Subcutaneous abdominal adipose tissue (tissue), 5 donors: ENCODE results near the gene PKNOX1.
"Not testable (repeated sequence)": the region's sequence is repeated elsewhere in the genome, so short reads cannot be mapped to it uniquely, and the experiment has no call there.

Source experiments
- H3K27ac ChIP-seq: one replicate; pipeline ENCODE4 v1.7.0; 2013; ENCODE audit warnings: low read depth, mild to moderate bottlenecking, inconsistent platforms, low read length, moderate library complexity
- H3K27me3 ChIP-seq, 5 donors: one replicate each; pipeline ENCODE4 v1.7.0; 2013; ENCODE audit warnings: low read length in 5 of 5, inconsistent platforms in 1 of 5; ENCODE audit not compliant: control insufficient read depth in 5 of 5, insufficient read depth in 4 of 5
- H3K36me3 ChIP-seq, 5 donors: one replicate each; pipeline ENCODE4 v1.7.0; 2013; ENCODE audit warnings: low read length in 5 of 5; ENCODE audit not compliant: control insufficient read depth in 5 of 5, insufficient read depth in 5 of 5
- H3K4me1 ChIP-seq, 5 donors: one replicate each; pipeline ENCODE4 v1.7.0; 2013; ENCODE audit warnings: low read length in 5 of 5, mild to moderate bottlenecking in 3 of 5, moderate library complexity in 1 of 5; ENCODE audit not compliant: control insufficient read depth in 5 of 5, insufficient read depth in 5 of 5
- H3K4me3 ChIP-seq, 5 donors: one replicate each; pipeline ENCODE4 v1.7.0; 2013; ENCODE audit warnings: low read length in 5 of 5, low read depth in 1 of 5
- H3K9ac ChIP-seq, 5 donors: one replicate each; pipeline ENCODE4 v1.7.0; 2013; ENCODE audit warnings: low read length in 5 of 5, mild to moderate bottlenecking in 4 of 5, moderate library complexity in 3 of 5
- H3K9me3 ChIP-seq, 5 donors: one replicate each; pipeline ENCODE4 v1.7.0; 2013; ENCODE audit warnings: low read length in 5 of 5; ENCODE audit not compliant: control insufficient read depth in 5 of 5
- donor health status: healthy.
- donor health status: healthy.
- donor health status: healthy.
- donor health status: healthy.
- donor health status: healthy.

The PKNOX1 gene

DNA sequence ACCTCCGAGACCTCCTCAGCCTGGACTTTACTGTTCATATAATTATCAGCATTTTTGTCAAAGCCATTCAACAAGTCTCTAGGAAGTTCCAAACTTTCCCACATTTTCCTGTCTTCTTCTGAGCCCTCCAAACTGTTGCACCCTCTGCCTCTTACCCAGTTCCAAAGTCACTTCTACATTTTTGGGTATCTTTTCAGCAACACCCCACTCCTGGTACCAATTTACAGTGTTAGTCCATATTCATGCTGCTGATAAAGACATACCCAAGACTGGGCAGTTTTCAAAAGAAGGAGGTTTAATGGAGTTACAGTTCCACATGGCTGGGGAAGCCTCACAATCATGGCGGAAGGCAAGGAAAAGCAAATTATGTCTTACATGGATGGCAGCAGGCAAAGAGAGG is 25.7 kb downstream of the PKNOX1 start:
- H3K4me3 ChIP-seq, H3K4me1 ChIP-seq, H3K27me3 ChIP-seq, H3K27ac ChIP-seq, H3K9ac ChIP-seq, H3K36me3 ChIP-seq, H3K9me3 ChIP-seq: not testable (repeated sequence)

GRCh38 chr21:43001316-43001715 is 27.0 kb downstream of the PKNOX1 start:
- Histone ChIP-seq H3K9ac (no peak overlapping the region), H3K27me3 (no peaks in the 10 kb centered on the region), H3K27ac (no peak overlapping the region), H3K36me3 (peaks cover 4 to 17% (median 14%) of the 10 kb centered on the region in 5 donors), H3K9me3 (peaks cover 0 to 4% (median 0%) of the 10 kb centered on the region in 5 donors), H3K4me3 (no peak overlapping the region), H3K4me1 (peaks cover 0 to 6% (median 4%) of the 10 kb centered on the region in 5 donors)

DNA sequence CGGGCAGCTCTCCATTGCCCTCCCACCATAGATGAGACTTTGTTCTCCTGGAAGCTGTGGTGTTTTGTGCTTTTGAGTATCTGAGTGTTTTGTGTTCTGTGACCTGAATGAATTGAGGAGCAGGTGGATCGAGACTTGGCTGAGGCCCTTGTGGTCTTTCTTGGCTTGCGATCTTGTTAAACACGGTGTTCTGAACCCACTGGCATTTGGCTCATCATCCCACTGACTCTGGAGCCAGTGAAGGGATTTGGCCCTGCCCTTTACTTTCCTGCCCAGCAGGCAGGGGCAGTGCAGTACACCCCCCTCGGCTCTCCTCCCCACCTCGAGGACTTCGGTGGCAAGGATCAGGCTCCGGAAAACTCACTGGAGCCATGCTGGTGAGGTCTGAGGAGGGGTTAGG is 30.6 kb downstream of the PKNOX1 start:
- H3K4me3 ChIP-seq = no peak overlapping the region
- no peak overlapping the region for H3K27ac ChIP-seq
- peaks cover 6 to 40% (median 24%) of the 10 kb centered on the region in 5 donors for H3K36me3 ChIP-seq

GRCh38 chr21:43005635-43006034 is 31.3 kb downstream of the PKNOX1 start:
- H3K9ac ChIP-seq = no peak overlapping the region
- H3K36me3 ChIP-seq = peaks cover 6 to 41% (median 28%) of the 10 kb centered on the region in 5 donors
- H3K27ac ChIP-seq = no peak overlapping the region
- H3K9me3 ChIP-seq = no peaks in the 10 kb centered on the region
- H3K27me3 ChIP-seq = no peaks in the 10 kb centered on the region
- no peak overlapping the region for H3K4me3 ChIP-seq
- H3K4me1 ChIP-seq = peaks cover 0 to 6% (median 4%) of the 10 kb centered on the region in 5 donors

More for the DNA sequence above, 30.6 kb downstream of the PKNOX1 start:
- Histone ChIP-seq H3K9ac (no peak overlapping the region), H3K9me3 (peaks cover 0 to 4% (median 0%) of the 10 kb centered on the region in 5 donors), H3K27me3 (no peaks in the 10 kb centered on the region), H3K4me1 (peaks cover 0 to 6% (median 4%) of the 10 kb centered on the region in 5 donors)

DNA sequence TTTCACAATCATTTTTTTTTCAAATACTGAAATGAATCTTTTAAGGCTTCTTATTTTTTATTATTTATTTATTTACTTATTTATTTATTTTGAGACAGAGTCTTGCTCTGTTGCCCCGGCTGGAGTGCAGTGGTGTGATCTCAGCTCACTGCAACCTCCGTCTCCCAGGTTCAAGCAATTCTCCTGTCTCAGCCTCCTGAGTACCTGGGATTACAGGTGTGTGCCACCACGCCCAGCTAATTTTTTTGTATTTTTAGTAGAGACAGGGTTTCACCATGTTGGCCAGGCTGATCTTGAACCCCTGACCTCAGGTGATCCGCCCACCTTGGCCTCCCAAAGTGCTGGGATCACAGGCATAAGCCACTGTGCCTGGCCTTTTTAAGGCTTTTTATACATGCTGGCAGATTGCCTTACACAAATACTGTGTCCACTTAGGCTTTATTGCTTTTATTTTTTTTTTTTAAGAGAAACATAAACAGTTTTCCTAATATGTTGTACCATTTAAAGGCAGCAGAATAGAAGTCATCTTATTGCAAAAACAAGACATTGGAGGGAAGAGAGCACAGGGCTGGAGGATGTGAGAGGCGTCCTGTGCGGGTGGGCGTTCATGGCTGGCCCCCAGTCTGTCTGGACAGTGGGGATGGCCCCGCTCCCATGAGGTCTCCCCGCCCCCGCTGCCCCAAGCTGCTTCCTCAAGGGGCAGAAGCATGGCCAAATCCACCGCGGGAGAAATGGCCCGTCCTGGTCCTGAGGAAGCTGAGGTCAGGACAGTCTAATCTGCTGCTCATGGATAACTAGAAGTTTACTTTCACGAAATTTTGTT is 31.9 kb downstream of the PKNOX1 start:
- H3K36me3 ChIP-seq = peaks cover 6 to 43% (median 29%) of the 10 kb centered on the region in 5 donors
- H3K27ac ChIP-seq, H3K9me3 ChIP-seq: not testable (repeated sequence)

DNA sequence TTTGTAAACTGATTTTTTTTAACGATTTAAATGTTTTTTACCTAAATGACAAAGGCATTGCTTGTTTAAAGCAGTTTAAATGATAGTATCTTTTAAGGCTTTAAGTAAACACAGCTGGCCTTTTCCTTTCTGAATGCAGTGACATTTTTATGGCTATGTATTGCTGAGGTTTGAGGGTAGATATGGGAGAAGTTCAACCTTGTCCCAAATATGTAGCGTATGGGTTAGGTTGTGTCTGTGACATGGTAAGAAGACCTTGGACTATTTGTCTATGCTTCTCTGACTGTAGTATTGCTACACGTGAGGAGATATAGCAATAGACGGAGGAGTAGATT is 32.5 kb downstream of the PKNOX1 start:
- Histone ChIP-seq H3K27me3 (no peaks in the 10 kb centered on the region), H3K9me3 (no peaks in the 10 kb centered on the region), H3K4me1 (no peaks in the 10 kb centered on the region), H3K9ac (no peak overlapping the region), H3K4me3 (no peak overlapping the region), H3K36me3 (peaks cover 6 to 49% (median 35%) of the 10 kb centered on the region in 5 donors), H3K27ac (no peak overlapping the region)

More for the DNA sequence above, 31.9 kb downstream of the PKNOX1 start:
- not testable (repeated sequence) for H3K4me1 ChIP-seq, H3K27me3 ChIP-seq, H3K4me3 ChIP-seq, H3K9ac ChIP-seq

GRCh38 chr21:43012596-43012995 is 38.2 kb downstream of the PKNOX1 start:
- H3K4me3 ChIP-seq = no peak overlapping the region
- H3K27me3 ChIP-seq = no peaks in the 10 kb centered on the region
- no peaks in the 10 kb centered on the region for H3K4me1 ChIP-seq
- H3K9ac ChIP-seq = no peak overlapping the region
- peaks cover 7 to 66% (median 41%) of the 10 kb centered on the region in 5 donors for H3K36me3 ChIP-seq
- H3K27ac ChIP-seq = no peak overlapping the region
- H3K9me3 ChIP-seq = no peaks in the 10 kb centered on the region

DNA sequence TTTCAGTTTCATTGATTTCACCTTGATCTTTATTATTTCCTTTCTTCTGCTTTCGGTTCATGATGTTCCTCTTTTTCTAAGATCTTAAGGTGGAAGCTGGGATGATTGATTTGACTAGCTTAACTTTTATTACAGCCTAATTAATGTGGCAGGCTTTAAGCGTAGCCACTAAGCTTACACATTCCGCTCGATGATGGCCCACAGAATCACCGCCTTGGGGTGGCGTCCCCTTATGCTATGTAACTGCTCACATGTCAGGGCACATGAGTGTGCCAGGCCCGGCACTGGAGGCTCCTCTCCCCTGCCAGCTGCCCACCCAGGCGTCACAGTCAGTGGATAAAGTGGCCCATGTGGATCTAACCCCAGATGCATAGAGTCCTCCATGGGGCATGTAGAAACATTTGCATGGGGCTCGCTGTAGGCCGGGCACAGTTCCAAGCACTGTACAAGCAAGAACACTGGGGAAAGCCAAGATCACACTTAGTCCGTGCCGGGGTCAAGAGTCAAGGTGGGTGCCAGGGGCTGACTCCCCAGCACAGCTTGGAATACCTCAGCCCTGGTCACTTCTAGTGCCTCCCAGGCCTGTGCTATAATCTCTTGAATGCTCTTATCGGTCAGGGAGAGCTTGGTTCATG is 41.7 kb downstream of the PKNOX1 start:
- no peaks in the 10 kb centered on the region for H3K4me1 ChIP-seq
- H3K36me3 ChIP-seq = peaks cover 5 to 63% (median 51%) of the 10 kb centered on the region in 5 donors
- H3K27ac ChIP-seq = no peak overlapping the region
- no peaks in the 10 kb centered on the region for H3K27me3 ChIP-seq
- H3K9ac ChIP-seq = no peak overlapping the region
- no peak overlapping the region for H3K4me3 ChIP-seq
- H3K9me3 ChIP-seq = no peaks in the 10 kb centered on the region

DNA sequence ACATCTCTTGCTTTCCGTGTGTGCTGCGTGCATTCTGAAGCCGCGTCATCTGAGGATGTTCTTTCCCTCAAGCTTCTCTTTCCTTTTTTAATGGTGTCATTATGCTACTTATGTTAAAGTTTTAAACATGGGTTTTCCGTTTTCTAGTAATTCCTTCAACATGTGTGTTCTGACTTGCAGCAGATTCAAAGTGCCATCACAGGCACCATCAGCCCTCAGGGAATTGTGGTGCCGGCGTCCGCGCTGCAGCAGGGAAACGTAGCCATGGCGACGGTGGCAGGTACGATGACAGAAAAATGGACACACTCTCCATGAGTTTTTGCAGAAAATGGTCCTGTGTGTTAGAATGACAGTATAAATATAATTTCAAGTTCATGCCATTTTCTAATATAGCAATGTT is 42.4 kb downstream of the PKNOX1 start:
- Histone ChIP-seq H3K4me3 (no peak overlapping the region), H3K4me1 (no peaks in the 10 kb centered on the region), H3K27ac (no peak overlapping the region), H3K9me3 (no peaks in the 10 kb centered on the region), H3K27me3 (no peaks in the 10 kb centered on the region), H3K9ac (no peak overlapping the region), H3K36me3 (peaks cover 5 to 64% (median 51%) of the 10 kb centered on the region in 5 donors)

- Histone ChIP-seq H3K9ac (no peak overlapping the region), H3K9me3 (no peaks in the 10 kb centered on the region), H3K4me1 (no peaks in the 10 kb centered on the region), H3K36me3 (peaks cover 3 to 62% (median 48%) of the 10 kb centered on the region in 5 donors), H3K27me3 (no peaks in the 10 kb centered on the region), H3K27ac (no peak overlapping the region), H3K4me3 (no peak overlapping the region)
Measured at GRCh38 chr21:43018519-43018918, 44.2 kb downstream of the PKNOX1 start.
